ENCODE data around the gene SF3B5. TPM values are rescaled to one million over a fixed set of nuclear protein-coding genes. Genes with fewer than 3 reads are reported as not detected.

Gene SF3B5
- total and polyA plus RNA-seq, 9 of the 15 experiments (the other 6 are each of a cell fraction or from before 2014, with no cell fraction given) = 238 to 1,211 (median 407) TPM

- TF ChIP-seq, protein P1, sequence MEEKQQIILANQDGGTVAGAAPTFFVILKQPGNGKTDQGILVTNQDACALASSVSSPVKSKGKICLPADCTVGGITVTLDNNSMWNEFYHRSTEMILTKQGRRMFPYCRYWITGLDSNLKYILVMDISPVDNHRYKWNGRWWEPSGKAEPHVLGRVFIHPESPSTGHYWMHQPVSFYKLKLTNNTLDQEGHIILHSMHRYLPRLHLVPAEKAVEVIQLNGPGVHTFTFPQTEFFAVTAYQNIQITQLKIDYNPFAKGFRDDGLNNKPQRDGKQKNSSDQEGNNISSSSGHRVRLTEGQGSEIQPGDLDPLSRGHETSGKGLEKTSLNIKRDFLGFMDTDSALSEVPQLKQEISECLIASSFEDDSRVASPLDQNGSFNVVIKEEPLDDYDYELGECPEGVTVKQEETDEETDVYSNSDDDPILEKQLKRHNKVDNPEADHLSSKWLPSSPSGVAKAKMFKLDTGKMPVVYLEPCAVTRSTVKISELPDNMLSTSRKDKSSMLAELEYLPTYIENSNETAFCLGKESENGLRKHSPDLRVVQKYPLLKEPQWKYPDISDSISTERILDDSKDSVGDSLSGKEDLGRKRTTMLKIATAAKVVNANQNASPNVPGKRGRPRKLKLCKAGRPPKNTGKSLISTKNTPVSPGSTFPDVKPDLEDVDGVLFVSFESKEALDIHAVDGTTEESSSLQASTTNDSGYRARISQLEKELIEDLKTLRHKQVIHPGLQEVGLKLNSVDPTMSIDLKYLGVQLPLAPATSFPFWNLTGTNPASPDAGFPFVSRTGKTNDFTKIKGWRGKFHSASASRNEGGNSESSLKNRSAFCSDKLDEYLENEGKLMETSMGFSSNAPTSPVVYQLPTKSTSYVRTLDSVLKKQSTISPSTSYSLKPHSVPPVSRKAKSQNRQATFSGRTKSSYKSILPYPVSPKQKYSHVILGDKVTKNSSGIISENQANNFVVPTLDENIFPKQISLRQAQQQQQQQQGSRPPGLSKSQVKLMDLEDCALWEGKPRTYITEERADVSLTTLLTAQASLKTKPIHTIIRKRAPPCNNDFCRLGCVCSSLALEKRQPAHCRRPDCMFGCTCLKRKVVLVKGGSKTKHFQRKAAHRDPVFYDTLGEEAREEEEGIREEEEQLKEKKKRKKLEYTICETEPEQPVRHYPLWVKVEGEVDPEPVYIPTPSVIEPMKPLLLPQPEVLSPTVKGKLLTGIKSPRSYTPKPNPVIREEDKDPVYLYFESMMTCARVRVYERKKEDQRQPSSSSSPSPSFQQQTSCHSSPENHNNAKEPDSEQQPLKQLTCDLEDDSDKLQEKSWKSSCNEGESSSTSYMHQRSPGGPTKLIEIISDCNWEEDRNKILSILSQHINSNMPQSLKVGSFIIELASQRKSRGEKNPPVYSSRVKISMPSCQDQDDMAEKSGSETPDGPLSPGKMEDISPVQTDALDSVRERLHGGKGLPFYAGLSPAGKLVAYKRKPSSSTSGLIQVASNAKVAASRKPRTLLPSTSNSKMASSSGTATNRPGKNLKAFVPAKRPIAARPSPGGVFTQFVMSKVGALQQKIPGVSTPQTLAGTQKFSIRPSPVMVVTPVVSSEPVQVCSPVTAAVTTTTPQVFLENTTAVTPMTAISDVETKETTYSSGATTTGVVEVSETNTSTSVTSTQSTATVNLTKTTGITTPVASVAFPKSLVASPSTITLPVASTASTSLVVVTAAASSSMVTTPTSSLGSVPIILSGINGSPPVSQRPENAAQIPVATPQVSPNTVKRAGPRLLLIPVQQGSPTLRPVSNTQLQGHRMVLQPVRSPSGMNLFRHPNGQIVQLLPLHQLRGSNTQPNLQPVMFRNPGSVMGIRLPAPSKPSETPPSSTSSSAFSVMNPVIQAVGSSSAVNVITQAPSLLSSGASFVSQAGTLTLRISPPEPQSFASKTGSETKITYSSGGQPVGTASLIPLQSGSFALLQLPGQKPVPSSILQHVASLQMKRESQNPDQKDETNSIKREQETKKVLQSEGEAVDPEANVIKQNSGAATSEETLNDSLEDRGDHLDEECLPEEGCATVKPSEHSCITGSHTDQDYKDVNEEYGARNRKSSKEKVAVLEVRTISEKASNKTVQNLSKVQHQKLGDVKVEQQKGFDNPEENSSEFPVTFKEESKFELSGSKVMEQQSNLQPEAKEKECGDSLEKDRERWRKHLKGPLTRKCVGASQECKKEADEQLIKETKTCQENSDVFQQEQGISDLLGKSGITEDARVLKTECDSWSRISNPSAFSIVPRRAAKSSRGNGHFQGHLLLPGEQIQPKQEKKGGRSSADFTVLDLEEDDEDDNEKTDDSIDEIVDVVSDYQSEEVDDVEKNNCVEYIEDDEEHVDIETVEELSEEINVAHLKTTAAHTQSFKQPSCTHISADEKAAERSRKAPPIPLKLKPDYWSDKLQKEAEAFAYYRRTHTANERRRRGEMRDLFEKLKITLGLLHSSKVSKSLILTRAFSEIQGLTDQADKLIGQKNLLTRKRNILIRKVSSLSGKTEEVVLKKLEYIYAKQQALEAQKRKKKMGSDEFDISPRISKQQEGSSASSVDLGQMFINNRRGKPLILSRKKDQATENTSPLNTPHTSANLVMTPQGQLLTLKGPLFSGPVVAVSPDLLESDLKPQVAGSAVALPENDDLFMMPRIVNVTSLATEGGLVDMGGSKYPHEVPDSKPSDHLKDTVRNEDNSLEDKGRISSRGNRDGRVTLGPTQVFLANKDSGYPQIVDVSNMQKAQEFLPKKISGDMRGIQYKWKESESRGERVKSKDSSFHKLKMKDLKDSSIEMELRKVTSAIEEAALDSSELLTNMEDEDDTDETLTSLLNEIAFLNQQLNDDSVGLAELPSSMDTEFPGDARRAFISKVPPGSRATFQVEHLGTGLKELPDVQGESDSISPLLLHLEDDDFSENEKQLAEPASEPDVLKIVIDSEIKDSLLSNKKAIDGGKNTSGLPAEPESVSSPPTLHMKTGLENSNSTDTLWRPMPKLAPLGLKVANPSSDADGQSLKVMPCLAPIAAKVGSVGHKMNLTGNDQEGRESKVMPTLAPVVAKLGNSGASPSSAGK (IDR thresholded peaks at IDR 0.05) = peak; percentile 67
- TF ChIP-seq ETS1 (conservative IDR thresholded peaks at IDR 0.05; ENCODE audit: control insufficient read depth, low read depth, low read length) (0 out of 2 replicates have a peak, but pooled peaks have one; percentile 24), ZFP30 (CRISPR knock-in tag; IDR thresholded peaks at IDR 0.05; ENCODE audit: borderline replicate concordance) (no peak), ZNF644 (tag; IDR thresholded peaks at IDR 0.05; ENCODE audit: low read depth) (no peak), ZNF507 (tag; conservative IDR thresholded peaks at IDR 0.05) (no peak), NEUROD1 (IDR thresholded peaks at IDR 0.05; ENCODE audit: borderline replicate concordance, low read depth, low read length, partially characterized antibody) (peak; percentile 9), HNRNPK (IDR thresholded peaks at IDR 0.05; ENCODE audit: low read depth, low read length, poor library complexity, severe bottlenecking) (no peak), DACH1 (IDR thresholded peaks at IDR 0.05; ENCODE audit: partially characterized antibody) (no peak), CBFB (CRISPR knock-in tag; IDR thresholded peaks at IDR 0.05) (no peak), TBP (optimal IDR thresholded peaks at IDR 0.05; ENCODE audit: low read depth, low read length) (peak; percentile 87), JUN (IDR thresholded peaks at IDR 0.05; ENCODE audit: borderline replicate concordance, low read depth, low read length) (no peak; the same call in 1 of the 2 replicates), JUN (CRISPR knock-in tag; IDR thresholded peaks at IDR 0.05; ENCODE audit: borderline replicate concordance) (no peak)
- TF ChIP-seq, protein P2, sequence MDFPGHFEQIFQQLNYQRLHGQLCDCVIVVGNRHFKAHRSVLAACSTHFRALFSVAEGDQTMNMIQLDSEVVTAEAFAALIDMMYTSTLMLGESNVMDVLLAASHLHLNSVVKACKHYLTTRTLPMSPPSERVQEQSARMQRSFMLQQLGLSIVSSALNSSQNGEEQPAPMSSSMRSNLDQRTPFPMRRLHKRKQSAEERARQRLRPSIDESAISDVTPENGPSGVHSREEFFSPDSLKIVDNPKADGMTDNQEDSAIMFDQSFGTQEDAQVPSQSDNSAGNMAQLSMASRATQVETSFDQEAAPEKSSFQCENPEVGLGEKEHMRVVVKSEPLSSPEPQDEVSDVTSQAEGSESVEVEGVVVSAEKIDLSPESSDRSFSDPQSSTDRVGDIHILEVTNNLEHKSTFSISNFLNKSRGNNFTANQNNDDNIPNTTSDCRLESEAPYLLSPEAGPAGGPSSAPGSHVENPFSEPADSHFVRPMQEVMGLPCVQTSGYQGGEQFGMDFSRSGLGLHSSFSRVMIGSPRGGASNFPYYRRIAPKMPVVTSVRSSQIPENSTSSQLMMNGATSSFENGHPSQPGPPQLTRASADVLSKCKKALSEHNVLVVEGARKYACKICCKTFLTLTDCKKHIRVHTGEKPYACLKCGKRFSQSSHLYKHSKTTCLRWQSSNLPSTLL (IDR thresholded peaks at IDR 0.05) = no peak
Observed at GRCh38 chr6:144063744-144064401, 31.5 kb downstream of the SF3B5 start (continued).
